Caco-2 (cell line): ENCODE results near the gene OAT. TPM values are rescaled to one million over a fixed set of nuclear protein-coding genes. Genes with fewer than 3 reads are reported as not detected.

Experiments used
- BruUV-seq: library from RNA; stranded (reverse); fragments of 400-500 nt; replicated peaks from 2 replicates; lab custom pipeline; 2021; lab: Mats Ljungman, UMichigan
- CTCF ChIA-PET: fragments of 300-600 bp; sonication (Branson Sonifier 250); formaldehyde crosslinking; loops from one replicate; lab custom pipeline; 2022; ENCODE audit warnings: antibody characterized with exemption; lab: Charles Lee
- POLR2A ChIA-PET: fragments of 300-600 bp; sonication (Branson Sonifier 250); formaldehyde crosslinking; loops from one replicate; lab custom pipeline; 2022; ENCODE audit warnings: antibody characterized with exemption; lab: Charles Lee
- DNase-seq, 2 experiments: peaks; one replicate each; pipeline versions ENCODE4 v3.0.0 to v3.0.0-alpha.2; 2020 to 2022
- H3K27me3 ChIP-seq: replicated peaks from 2 replicates; pipeline ENCODE4 v1.6.0; 2011; ENCODE audit warnings: low read length; ENCODE audit not compliant: control insufficient read depth, insufficient read depth
- H3K36me3 ChIP-seq: 2 replicates; pipeline ENCODE4 v1.5.1; 2011; ENCODE audit warnings: low read length; ENCODE audit not compliant: control insufficient read depth, insufficient read depth
- H3K4me1 ChIP-seq: fragments of 250-450 bp; sonication (Bioruptor Pico); 2 replicates; pipeline ENCODE4 v1.5.1; 2020; ENCODE audit warnings: mild to moderate bottlenecking
- H3K4me3 ChIP-seq: 2 replicates; pipeline ENCODE4 v1.5.1; 2011; ENCODE audit warnings: low read depth, mild to moderate bottlenecking, control low read depth, low read length
- H3K9me3 ChIP-seq: fragments of 250-450 bp; sonication (Bioruptor Pico); 2 replicates; pipeline ENCODE4 v1.5.1; 2020; ENCODE audit warnings: mild to moderate bottlenecking, moderate library complexity
- H3K27ac Mint-ChIP-seq: one replicate; pipeline ENCODE4 v1.8.0; 2022; ENCODE audit warnings: mixed read lengths; ENCODE audit not compliant: unreplicated experiment
- H3K27me3 Mint-ChIP-seq: one replicate; pipeline ENCODE4 v1.8.0; 2022; ENCODE audit warnings: mixed read lengths; ENCODE audit not compliant: insufficient read depth, unreplicated experiment
- H3K36me3 Mint-ChIP-seq: one replicate; pipeline ENCODE4 v1.8.0; 2022; ENCODE audit warnings: mild to moderate bottlenecking, mixed read lengths; ENCODE audit not compliant: insufficient read depth, unreplicated experiment
- H3K4me1 Mint-ChIP-seq: one replicate; pipeline ENCODE4 v1.8.0; 2022; ENCODE audit warnings: low read depth, mixed read lengths; ENCODE audit not compliant: unreplicated experiment
- H3K4me3 Mint-ChIP-seq: one replicate; pipeline ENCODE4 v1.8.0; 2022; ENCODE audit warnings: mild to moderate bottlenecking, moderate library complexity, mixed read lengths; ENCODE audit not compliant: unreplicated experiment
- H3K9me3 Mint-ChIP-seq: one replicate; pipeline ENCODE4 v1.8.0; 2022; ENCODE audit warnings: mixed read lengths; ENCODE audit not compliant: unreplicated experiment
- CTCF ChIP-seq, 2 experiments: fragments of 200-600 bp in 1 of 2; IDR thresholded peaks; 1 replicate in 1 of 2; 2 replicates in 1 of 2; pipeline versions ENCODE4 v1.5.1 to v1.8.0; 2011 to 2022; ENCODE audit warnings: antibody characterized with exemption in 1 of 2, control low read depth in 1 of 2, inconsistent platforms in 1 of 2, low read depth in 1 of 2, low read length in 1 of 2, mild to moderate bottlenecking in 1 of 2, moderate library complexity in 1 of 2; ENCODE audit not compliant: insufficient read depth in 1 of 2, severe bottlenecking in 1 of 2, unreplicated experiment in 1 of 2
- intact Hi-C: fragments of 100-400 bp; cut with micrococcal nuclease; formaldehyde crosslinking; loops from one replicate; pipeline ENCODE4 v1.10.0; 2022; ENCODE audit not compliant: unreplicated experiment
- total RNA-seq: library from RNA; stranded (reverse); gene quantifications from 2 replicates; pipeline ENCODE4 v1.2.3, GENCODE V29; 2022

OAT gene
- total RNA-seq, 1 experiment from 2014 or later: 312 TPM

- no peaks in the 10 kb centered on the region for H3K36me3 ChIP-seq
- no peaks in the 10 kb centered on the region for H3K9me3 ChIP-seq
- Mint-ChIP-seq H3K4me1 (peaks cover under 1% of the 10 kb centered on the region), H3K27me3 (no peaks in the 10 kb centered on the region), H3K9me3 (no peaks in the 10 kb centered on the region), H3K4me3 (no peak overlapping the region), H3K27ac (no peak overlapping the region), H3K36me3 (no peaks in the 10 kb centered on the region)
- intact Hi-C loops: no loop called here
- BruUV-seq: no TSS peak
- TF ChIP-seq CTCF (IDR thresholded peaks at IDR 0.05; ENCODE audit: insufficient read depth in 1 of 2, low read depth in 1 of 2, low read length in 1 of 2, severe bottlenecking in 1 of 2, unreplicated experiment in 1 of 2): no peak
- no peak overlapping the region for H3K4me3 ChIP-seq
- ChIA-PET CTCF (interaction anchor here (0.6 kb wide), 1 partner anchor 97 kb away, joined by 3 read pairs; no protein-coding TSS in a partner anchor), POLR2A (interaction anchor here (1.2 kb wide), 1 partner anchor 28 kb away, joined by 5 read pairs; the partner anchor contains the start of gene LHPP)
- DNase-seq: no peak
- no peaks in the 10 kb centered on the region for H3K27me3 ChIP-seq
- peaks cover 26% of the 10 kb centered on the region for H3K4me1 ChIP-seq
Measured at GRCh38 chr10:124433461-124433860, 14.7 kb upstream of the OAT start.

GRCh38 chr10:124430077-124430476, 11.4 kb upstream of the OAT start:
- ChIA-PET POLR2A (interaction anchor here (0.6 to 1.0 kb wide), 2 partner anchors 11 to 288 kb away, joined by 3 to 4 read pairs; no protein-coding TSS in a partner anchor), CTCF (interaction anchor here (0.6 to 1.0 kb wide), 2 partner anchors 26 to 1865 kb away, joined by 3 read pairs; no protein-coding TSS in a partner anchor)
- H3K9me3 Mint-ChIP-seq: no peaks in the 10 kb centered on the region
- H3K27me3 Mint-ChIP-seq: no peaks in the 10 kb centered on the region
- no peak for TF ChIP-seq CTCF (IDR thresholded peaks at IDR 0.05; ENCODE audit: insufficient read depth in 1 of 2, low read depth in 1 of 2, low read length in 1 of 2, severe bottlenecking in 1 of 2, unreplicated experiment in 1 of 2)
- H3K36me3 Mint-ChIP-seq: peaks cover 11% of the 10 kb centered on the region
- H3K4me1 Mint-ChIP-seq: peaks cover 15% of the 10 kb centered on the region
- H3K4me3 ChIP-seq: no peak overlapping the region
- H3K4me3 Mint-ChIP-seq: no peak overlapping the region
- H3K27ac Mint-ChIP-seq: no peak overlapping the region
- H3K27me3 ChIP-seq: no peaks in the 10 kb centered on the region
- no peaks in the 10 kb centered on the region for H3K9me3 ChIP-seq
- DNase-seq: no peak
- intact Hi-C loops: no loop called here
- H3K36me3 ChIP-seq: no peaks in the 10 kb centered on the region
- peaks cover 43% of the 10 kb centered on the region for H3K4me1 ChIP-seq
- BruUV-seq: no TSS peak

GRCh38 chr10:124429576-124429975, 10.9 kb upstream of the OAT start:
- intact Hi-C loops: no loop called here
- Histone ChIP-seq H3K9me3 (no peaks in the 10 kb centered on the region), H3K36me3 (no peaks in the 10 kb centered on the region), H3K4me1 (peaks cover 43% of the 10 kb centered on the region), H3K27me3 (no peaks in the 10 kb centered on the region), H3K4me3 (no peak overlapping the region)
- DNase-seq: no peak
- no peaks in the 10 kb centered on the region for H3K27me3 Mint-ChIP-seq
- ChIA-PET CTCF (interaction anchor here (0.6 kb wide), 1 partner anchor 1864 kb away, joined by 3 read pairs; no protein-coding TSS in a partner anchor), POLR2A (interaction anchor here (0.6 to 1.0 kb wide), 2 partner anchors 10 to 288 kb away, joined by 3 to 4 read pairs; no protein-coding TSS in a partner anchor)
- no TSS peak for BruUV-seq
- no peak overlapping the region for H3K27ac Mint-ChIP-seq
- no peak overlapping the region for H3K4me3 Mint-ChIP-seq
- peaks cover 11% of the 10 kb centered on the region for H3K36me3 Mint-ChIP-seq
- H3K4me1 Mint-ChIP-seq: peaks cover 15% of the 10 kb centered on the region
- no peaks in the 10 kb centered on the region for H3K9me3 Mint-ChIP-seq
- TF ChIP-seq CTCF (IDR thresholded peaks at IDR 0.05; ENCODE audit: insufficient read depth in 1 of 2, low read depth in 1 of 2, low read length in 1 of 2, severe bottlenecking in 1 of 2, unreplicated experiment in 1 of 2): no peak
